Measurements from ENCODE around the gene UTP11.
"Not testable (repeated sequence)": the region's sequence is repeated elsewhere in the genome, so short reads cannot be mapped to it uniquely, and the experiment has no call there.

UTP11 gene

GRCh38 chr1:38029685-38030511 lies 17.4 kb downstream of the UTP11 start:
- no peak overlapping the region for H3K27ac ChIP-seq
- TF ChIP-seq CTCF (conservative IDR thresholded peaks at IDR 0.05) = no peak

- TF ChIP-seq CTCF (conservative IDR thresholded peaks at IDR 0.05) = no peak
- no peak overlapping the region for H3K27ac ChIP-seq
Observed at GRCh38 chr1:38030596-38031512, 18.3 kb downstream of the UTP11 start.

GRCh38 chr1:38031513-38031866 lies 19.0 kb downstream of the UTP11 start:
- TF ChIP-seq CTCF (conservative IDR thresholded peaks at IDR 0.05) = no peak
- H3K27ac ChIP-seq = no peak overlapping the region

- H3K27ac ChIP-seq = not testable (repeated sequence)
Observed at GRCh38 chr1:38032992-38033391, 20.5 kb downstream of the UTP11 start.

GRCh38 chr1:38034871-38035270 lies 22.3 kb downstream of the UTP11 start:
- TF ChIP-seq CTCF (conservative IDR thresholded peaks at IDR 0.05) = no peak
- H3K27ac ChIP-seq = no peak overlapping the region

GRCh38 chr1:38037221-38037939 lies 24.8 kb downstream of the UTP11 start:
- H3K27ac ChIP-seq = no peak overlapping the region
- peak; percentile 58 for TF ChIP-seq CTCF (conservative IDR thresholded peaks at IDR 0.05)

- TF ChIP-seq CTCF (conservative IDR thresholded peaks at IDR 0.05) = no peak
- no peak overlapping the region for H3K27ac ChIP-seq
Observed at GRCh38 chr1:38038861-38039260, 26.3 kb downstream of the UTP11 start.
